Tibial artery (tissue), 4 donors: Measurements from ENCODE around the gene INPP4A.
A peak's percentile ranks its signal among the peaks of the same experiment; 100 is the strongest.
"Not testable (repeated sequence)": the region's sequence is repeated elsewhere in the genome, so short reads cannot be mapped to it uniquely, and the experiment has no call there.

Experiments
- DNase-seq, 2 donors: peaks; one replicate each; pipeline ENCODE4 v3.0.0-alpha.2; 2019
- H3K27ac ChIP-seq, 2 donors: fragments of 200-600 bp; sonication (generic) in 1 of 2; 1 replicate in 1 of 2; 2 replicates in 1 of 2; pipeline ENCODE4 v1.5.1; 2018 to 2019; ENCODE audit warnings: mild to moderate bottlenecking in 1 of 2
- H3K27me3 ChIP-seq, 2 donors: fragments of 200-600 bp; sonication (generic) in 1 of 2; one replicate each; pipeline versions ENCODE4 v1.5.1 to v1.6.0; 2016 to 2019
- H3K36me3 ChIP-seq, 3 donors: fragments of 200-600 bp; sonication (generic) in 2 of 3; one replicate each; pipeline ENCODE4 v1.5.1; 2016 to 2019; ENCODE audit warnings: mild to moderate bottlenecking in 2 of 3
- H3K4me1 ChIP-seq, 4 donors: fragments of 200-600 bp; sonication (generic) in 2 of 4; 1 replicate in 3 of 4; 2 replicates in 1 of 4; pipeline ENCODE4 v1.5.1; 2016 to 2019
- H3K4me3 ChIP-seq, 2 donors: fragments of 200-600 bp; sonication (generic) in 1 of 2; 1 replicate in 1 of 2; 2 replicates in 1 of 2; pipeline ENCODE4 v1.5.1; 2018 to 2019; ENCODE audit warnings: mild to moderate bottlenecking in 2 of 2
- H3K9me3 ChIP-seq, 3 donors: fragments of 200-600 bp; sonication (generic) in 1 of 3; one replicate each; pipeline ENCODE4 v1.5.1; 2016 to 2019
- intact Hi-C: fragments of 100-400 bp; cut with DNase I; formaldehyde crosslinking; loops from one replicate; pipeline ENCODE4 v1.15.0; 2023; ENCODE audit warnings: low total_unique reads
- TF ChIP-seq, protein P1 (sequence below), 2 experiments: fragments of 200-600 bp in 1 of 2; fragments of 450-650 bp in 1 of 2; IDR thresholded peaks; one replicate each; pipeline ENCODE4 v1.5.1; 2017 to 2019; ENCODE audit warnings: antibody characterized with exemption in 2 of 2, mild to moderate bottlenecking in 1 of 2, moderate library complexity in 1 of 2

The INPP4A gene

DNA sequence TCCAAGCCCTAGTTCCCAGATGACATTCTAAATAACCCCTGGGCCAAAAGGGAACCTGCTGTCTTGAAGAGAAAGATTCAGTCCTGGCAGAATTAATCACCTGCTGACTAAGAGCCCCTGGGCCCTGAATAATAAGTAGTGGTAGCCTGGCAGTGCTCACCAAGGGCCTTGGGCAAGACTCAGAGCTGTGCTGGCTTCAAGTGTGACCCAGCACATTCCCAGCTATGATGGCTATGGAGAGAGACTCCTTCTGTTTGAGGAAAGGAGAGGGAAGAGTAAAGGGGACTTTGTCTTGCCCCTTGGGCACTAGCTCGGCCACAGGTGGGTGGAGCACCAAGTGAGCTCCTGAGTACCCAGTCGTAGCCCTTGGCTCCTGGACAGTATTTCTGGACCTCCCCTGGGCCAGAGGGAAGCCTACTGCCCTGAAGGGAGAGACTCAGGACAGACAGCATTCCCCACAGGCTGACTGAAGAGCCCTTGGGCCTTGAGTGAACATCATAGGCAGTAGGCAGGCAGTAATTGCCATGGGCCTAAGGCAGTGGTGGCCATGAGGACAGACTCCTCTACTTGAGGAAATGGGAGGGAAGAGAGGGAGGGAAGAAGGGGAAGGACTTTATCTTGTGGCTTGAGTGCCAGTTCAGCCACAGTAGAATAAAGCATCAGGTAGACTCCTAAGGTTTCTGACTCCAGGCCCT, 40.0 kb upstream of the INPP4A start:
- no peaks in the 10 kb centered on the region for H3K36me3 ChIP-seq
- intact Hi-C loops, result no loop called here
- H3K4me3 ChIP-seq, result no peak overlapping the region
- H3K9me3 ChIP-seq, result no peaks in the 10 kb centered on the region
- DNase-seq, result no peak
- peaks cover 0 to 4% of the 10 kb centered on the region in 2 donors for H3K27me3 ChIP-seq
- H3K27ac ChIP-seq, result no peak overlapping the region
- TF ChIP-seq, protein P1, sequence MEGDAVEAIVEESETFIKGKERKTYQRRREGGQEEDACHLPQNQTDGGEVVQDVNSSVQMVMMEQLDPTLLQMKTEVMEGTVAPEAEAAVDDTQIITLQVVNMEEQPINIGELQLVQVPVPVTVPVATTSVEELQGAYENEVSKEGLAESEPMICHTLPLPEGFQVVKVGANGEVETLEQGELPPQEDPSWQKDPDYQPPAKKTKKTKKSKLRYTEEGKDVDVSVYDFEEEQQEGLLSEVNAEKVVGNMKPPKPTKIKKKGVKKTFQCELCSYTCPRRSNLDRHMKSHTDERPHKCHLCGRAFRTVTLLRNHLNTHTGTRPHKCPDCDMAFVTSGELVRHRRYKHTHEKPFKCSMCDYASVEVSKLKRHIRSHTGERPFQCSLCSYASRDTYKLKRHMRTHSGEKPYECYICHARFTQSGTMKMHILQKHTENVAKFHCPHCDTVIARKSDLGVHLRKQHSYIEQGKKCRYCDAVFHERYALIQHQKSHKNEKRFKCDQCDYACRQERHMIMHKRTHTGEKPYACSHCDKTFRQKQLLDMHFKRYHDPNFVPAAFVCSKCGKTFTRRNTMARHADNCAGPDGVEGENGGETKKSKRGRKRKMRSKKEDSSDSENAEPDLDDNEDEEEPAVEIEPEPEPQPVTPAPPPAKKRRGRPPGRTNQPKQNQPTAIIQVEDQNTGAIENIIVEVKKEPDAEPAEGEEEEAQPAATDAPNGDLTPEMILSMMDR (IDR thresholded peaks at IDR 0.05), result no peak
- H3K4me1 ChIP-seq, result no peaks in the 10 kb centered on the region

DNA sequence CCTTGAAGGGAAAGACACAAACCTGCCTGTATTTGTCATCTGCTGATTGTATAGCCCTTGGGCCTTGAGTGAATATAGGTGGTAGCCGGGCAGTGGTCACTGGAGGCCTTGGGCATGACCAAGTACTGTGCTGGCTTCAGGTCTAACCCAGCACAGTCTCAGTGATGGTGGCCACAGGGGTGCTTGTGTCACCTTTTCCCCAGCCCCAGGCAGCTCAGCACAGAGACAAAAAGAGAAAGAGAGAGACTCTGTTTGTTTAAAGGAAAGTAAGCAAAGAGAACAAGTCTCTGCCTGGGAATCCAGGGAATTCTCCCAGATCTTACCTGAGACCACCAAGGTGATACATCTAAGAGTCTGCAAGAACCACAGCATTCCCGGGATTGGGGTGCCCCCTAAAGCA, 39.4 kb upstream of the INPP4A start:
- no peaks in the 10 kb centered on the region for H3K4me1 ChIP-seq
- no peak overlapping the region for H3K4me3 ChIP-seq
- TF ChIP-seq, protein P1 (IDR thresholded peaks at IDR 0.05), result no peak
- intact Hi-C loops, result no loop called here
- no peak for DNase-seq
- H3K27ac ChIP-seq, result no peak overlapping the region
- no peaks in the 10 kb centered on the region for H3K9me3 ChIP-seq
- H3K27me3 ChIP-seq, result peaks cover 0 to 4% of the 10 kb centered on the region in 2 donors
- H3K36me3 ChIP-seq, result no peaks in the 10 kb centered on the region

DNA sequence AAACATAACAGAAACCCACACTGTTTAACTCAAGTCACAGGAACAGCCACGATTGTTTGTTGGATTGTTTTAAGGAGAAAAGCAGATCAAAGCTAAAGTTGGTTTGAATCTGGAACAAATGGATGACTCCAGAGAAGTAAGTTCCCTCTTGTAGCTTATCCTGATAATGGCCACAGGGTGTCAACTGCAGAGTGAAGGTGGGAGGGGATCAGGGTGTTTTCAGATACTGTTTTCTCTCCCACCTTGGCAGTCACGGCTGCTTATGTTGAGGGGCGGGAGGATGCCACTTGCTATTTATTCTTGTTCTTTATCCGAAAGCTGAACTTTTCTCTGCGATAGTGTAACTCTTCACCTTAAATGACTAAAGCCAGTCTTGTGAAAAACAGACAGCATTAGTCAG, 36.5 kb upstream of the INPP4A start:
- Histone ChIP-seq H3K27ac (no peak overlapping the region), H3K27me3 (peaks cover 0 to 4% of the 10 kb centered on the region in 2 donors), H3K36me3 (no peaks in the 10 kb centered on the region), H3K4me1 (no peaks in the 10 kb centered on the region), H3K4me3 (no peak overlapping the region), H3K9me3 (no peaks in the 10 kb centered on the region)
- intact Hi-C loops, result no loop called here
- TF ChIP-seq, protein P1 (IDR thresholded peaks at IDR 0.05), result no peak
- DNase-seq, result no peak

DNA sequence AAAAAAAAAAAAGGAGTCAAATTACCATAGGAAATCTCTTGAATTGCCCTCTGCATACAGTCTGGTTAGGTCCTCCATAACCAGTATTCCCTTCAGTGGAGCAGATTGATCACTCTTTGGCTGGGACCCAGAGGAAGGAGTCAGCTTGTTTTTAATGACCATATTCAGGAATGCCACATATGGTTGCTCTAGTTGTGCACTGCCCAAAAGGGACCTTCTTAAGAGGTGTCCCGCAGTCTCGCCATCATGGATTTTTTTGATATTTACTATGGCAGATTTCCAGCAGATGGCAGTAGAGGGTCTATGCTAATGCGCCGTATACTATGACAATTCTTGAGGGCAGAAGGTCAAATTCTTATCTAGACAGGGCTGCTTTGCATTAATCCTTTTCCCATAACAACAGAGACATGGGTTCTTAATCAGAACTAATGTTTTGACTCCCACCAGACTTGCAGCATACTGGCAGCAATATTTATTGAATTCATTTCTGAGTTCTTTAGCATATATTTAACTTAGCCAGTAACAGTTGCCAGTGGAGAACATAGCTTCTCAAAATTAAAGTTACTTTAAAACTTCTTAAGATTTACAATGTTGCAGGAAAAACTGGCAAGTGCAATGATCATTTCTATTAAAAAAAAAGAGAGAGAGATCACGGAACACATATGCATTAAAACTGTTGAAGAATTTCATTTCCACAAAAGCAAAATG, 31.8 kb upstream of the INPP4A start:
- no peak for DNase-seq
- no peaks in the 10 kb centered on the region for H3K36me3 ChIP-seq
- TF ChIP-seq, protein P1 (IDR thresholded peaks at IDR 0.05), result peak; percentile 36 to 40
- no peaks in the 10 kb centered on the region for H3K27me3 ChIP-seq
- intact Hi-C loops, result no loop called here
- H3K9me3 ChIP-seq, result no peaks in the 10 kb centered on the region
- H3K27ac ChIP-seq, result no peak overlapping the region
- H3K4me3 ChIP-seq, result no peak overlapping the region
- no peaks in the 10 kb centered on the region for H3K4me1 ChIP-seq

DNA sequence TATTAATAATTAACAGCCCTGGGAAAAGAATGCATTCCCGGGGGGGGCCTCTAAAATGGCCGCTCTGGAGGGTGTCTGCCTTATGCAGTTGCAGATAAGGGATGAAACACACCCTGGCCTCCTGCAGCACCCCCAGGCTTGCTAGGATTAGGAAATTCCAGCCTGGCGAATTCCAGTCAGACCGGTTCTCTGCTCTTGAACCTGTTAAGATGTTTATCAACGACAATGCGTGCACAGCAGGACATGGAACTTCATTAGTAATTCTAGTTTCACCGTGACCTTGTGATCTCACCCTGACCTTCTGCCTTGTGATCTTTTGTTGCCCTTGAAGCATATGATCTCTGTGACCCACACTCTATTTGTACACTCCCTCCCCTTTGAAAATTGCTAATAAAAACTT, 30.4 kb upstream of the INPP4A start:
- intact Hi-C loops, H3K4me3 ChIP-seq, H3K4me1 ChIP-seq, H3K27me3 ChIP-seq, DNase-seq, H3K9me3 ChIP-seq, H3K27ac ChIP-seq, H3K36me3 ChIP-seq: not testable (repeated sequence)

DNA sequence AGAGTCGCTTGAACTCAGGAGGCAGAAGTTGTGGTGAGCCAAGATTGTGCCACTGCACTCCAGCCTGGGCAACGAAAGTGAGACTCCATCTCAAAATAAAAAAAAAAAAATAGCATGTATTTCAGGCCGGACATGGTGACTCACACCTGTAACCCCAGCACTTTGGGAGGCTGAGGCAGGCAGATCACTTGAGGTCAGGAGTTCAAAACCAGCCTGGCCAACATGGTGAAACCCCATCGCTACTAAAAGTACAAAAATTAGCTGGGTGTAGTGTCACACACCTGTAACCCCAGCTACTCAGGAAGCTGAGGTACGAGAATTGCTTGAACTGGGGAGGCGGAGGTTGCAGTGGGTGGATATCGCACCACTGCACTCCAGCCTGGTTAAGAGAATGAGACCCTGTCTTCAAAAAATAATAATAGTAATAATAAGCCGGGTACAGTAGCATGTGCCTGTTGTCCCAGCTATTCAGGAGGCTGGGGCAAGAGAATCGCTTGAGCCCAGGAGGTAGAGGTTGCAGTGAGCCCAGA, 28.9 kb upstream of the INPP4A start:
- H3K27me3 ChIP-seq, DNase-seq, H3K27ac ChIP-seq, H3K9me3 ChIP-seq, H3K36me3 ChIP-seq, intact Hi-C loops, H3K4me1 ChIP-seq, H3K4me3 ChIP-seq: not testable (repeated sequence)
